ENCODE results near the gene ANTXR1. TPM values are rescaled to one million over a fixed set of nuclear protein-coding genes. Genes with fewer than 3 reads are reported as not detected.

Gene ANTXR1
- total RNA-seq, 1 experiment from 2014 or later = 0.27 TPM

DNA sequence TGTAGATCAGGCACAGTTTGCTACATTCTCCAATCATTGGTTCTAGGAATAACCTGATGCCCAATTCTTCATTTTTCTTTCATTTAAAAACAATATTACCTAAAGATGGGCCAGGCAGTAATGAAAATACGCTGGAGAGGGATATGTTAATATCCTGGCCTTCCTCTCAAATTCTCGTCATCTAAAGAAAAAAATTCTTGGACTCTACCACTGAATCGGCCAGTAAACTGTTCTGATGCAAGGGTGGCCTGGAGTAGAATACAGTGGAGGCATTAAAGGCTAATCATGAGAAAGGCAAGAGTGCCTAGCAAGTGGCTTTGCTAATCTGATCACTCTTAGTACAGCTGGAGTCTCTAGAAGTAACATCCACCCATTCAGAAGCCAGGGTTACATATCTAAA, 157.7 kb downstream of the ANTXR1 start:
- Histone ChIP-seq H3K9me3 (no peaks in the 10 kb centered on the region), H3K27me3 (replicated peaks; ENCODE audit: control insufficient read depth, insufficient read depth, low read length) (peaks cover 1% of the 10 kb centered on the region; the same call in 1 of the 2 replicates), H3K4me1 (no peaks in the 10 kb centered on the region), H3K36me3 (ENCODE audit: control insufficient read depth, insufficient read depth, low read length) (no peaks in the 10 kb centered on the region), H3K4me3 (ENCODE audit: low read depth, low read length) (no peak overlapping the region)
- H3K36me3 Mint-ChIP-seq (ENCODE audit: insufficient read depth, unreplicated experiment) = no peaks in the 10 kb centered on the region
- peaks cover 17% of the 10 kb centered on the region for H3K27me3 Mint-ChIP-seq (ENCODE audit: insufficient read depth, unreplicated experiment)
- intact Hi-C loops (cut with micrococcal nuclease; ENCODE audit: unreplicated experiment) = no loop called here
- H3K9me3 Mint-ChIP-seq (ENCODE audit: unreplicated experiment) = no peaks in the 10 kb centered on the region
- H3K4me1 Mint-ChIP-seq (ENCODE audit: low read depth, unreplicated experiment) = no peaks in the 10 kb centered on the region
- no TSS peak for BruUV-seq (replicated peaks)
- H3K27ac Mint-ChIP-seq (ENCODE audit: unreplicated experiment) = no peak overlapping the region
- no peak overlapping the region for H3K4me3 Mint-ChIP-seq (ENCODE audit: unreplicated experiment)
- POLR2A ChIA-PET = no interaction called here
- DNase-seq = no peak
- CTCF ChIA-PET = no interaction called here
- TF ChIP-seq, protein P1, sequence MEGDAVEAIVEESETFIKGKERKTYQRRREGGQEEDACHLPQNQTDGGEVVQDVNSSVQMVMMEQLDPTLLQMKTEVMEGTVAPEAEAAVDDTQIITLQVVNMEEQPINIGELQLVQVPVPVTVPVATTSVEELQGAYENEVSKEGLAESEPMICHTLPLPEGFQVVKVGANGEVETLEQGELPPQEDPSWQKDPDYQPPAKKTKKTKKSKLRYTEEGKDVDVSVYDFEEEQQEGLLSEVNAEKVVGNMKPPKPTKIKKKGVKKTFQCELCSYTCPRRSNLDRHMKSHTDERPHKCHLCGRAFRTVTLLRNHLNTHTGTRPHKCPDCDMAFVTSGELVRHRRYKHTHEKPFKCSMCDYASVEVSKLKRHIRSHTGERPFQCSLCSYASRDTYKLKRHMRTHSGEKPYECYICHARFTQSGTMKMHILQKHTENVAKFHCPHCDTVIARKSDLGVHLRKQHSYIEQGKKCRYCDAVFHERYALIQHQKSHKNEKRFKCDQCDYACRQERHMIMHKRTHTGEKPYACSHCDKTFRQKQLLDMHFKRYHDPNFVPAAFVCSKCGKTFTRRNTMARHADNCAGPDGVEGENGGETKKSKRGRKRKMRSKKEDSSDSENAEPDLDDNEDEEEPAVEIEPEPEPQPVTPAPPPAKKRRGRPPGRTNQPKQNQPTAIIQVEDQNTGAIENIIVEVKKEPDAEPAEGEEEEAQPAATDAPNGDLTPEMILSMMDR (IDR thresholded peaks at IDR 0.05; ENCODE audit: insufficient read depth in 1 of 2, low read depth in 1 of 2, low read length in 1 of 2, severe bottlenecking in 1 of 2, unreplicated experiment in 1 of 2) = no peak

DNA sequence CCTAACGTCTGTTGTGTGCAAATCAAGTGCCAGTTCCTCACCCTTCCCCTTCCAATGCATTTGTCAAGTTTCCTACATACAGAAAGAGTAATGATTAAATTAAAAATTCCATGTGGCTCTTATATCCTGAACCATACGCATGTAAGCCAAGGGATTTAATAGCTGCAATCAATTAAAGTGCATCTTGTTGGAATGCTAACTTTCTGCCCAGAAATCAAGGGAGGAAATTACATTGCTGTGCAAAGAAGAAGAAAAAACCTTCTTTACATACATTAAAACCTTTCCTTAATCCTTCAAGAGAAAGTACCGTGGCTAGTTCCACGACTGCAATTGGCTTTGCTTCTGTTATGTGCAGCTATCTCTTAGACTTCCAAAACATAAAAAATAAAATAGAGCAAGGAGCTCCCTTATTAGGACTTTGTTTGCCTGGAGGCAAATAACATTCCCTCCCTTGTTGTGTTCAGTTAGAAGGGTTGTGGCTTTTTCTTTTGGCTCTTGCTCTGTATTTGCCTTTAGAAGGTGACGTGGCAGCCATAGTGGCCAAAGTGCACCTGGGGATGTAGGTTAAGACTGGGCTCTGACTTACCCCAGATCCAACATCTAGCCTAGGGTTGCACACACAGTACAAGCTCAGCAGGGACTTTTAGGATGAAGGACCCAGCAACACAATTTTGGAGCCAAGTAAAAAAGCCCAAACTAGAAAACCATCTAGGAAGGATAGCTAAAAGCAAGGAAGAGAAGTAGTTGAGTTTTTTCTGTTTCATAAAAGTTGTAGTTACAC, 158.3 kb downstream of the ANTXR1 start:
- intact Hi-C loops (cut with micrococcal nuclease; ENCODE audit: unreplicated experiment) = no loop called here
- Histone ChIP-seq H3K9me3 (no peaks in the 10 kb centered on the region), H3K4me3 (ENCODE audit: low read depth, low read length) (no peak overlapping the region), H3K4me1 (no peaks in the 10 kb centered on the region), H3K36me3 (ENCODE audit: control insufficient read depth, insufficient read depth, low read length) (no peaks in the 10 kb centered on the region), H3K27me3 (replicated peaks; ENCODE audit: control insufficient read depth, insufficient read depth, low read length) (peaks cover 1% of the 10 kb centered on the region; the same call in 1 of the 2 replicates)
- ChIA-PET CTCF (no interaction called here), POLR2A (no interaction called here)
- H3K27ac Mint-ChIP-seq (ENCODE audit: unreplicated experiment) = no peak overlapping the region
- no peak overlapping the region for H3K4me3 Mint-ChIP-seq (ENCODE audit: unreplicated experiment)
- no TSS peak for BruUV-seq (replicated peaks)
- H3K9me3 Mint-ChIP-seq (ENCODE audit: unreplicated experiment) = no peaks in the 10 kb centered on the region
- no peaks in the 10 kb centered on the region for H3K36me3 Mint-ChIP-seq (ENCODE audit: insufficient read depth, unreplicated experiment)
- H3K27me3 Mint-ChIP-seq (ENCODE audit: insufficient read depth, unreplicated experiment) = peaks cover 13% of the 10 kb centered on the region
- DNase-seq = no peak
- no peaks in the 10 kb centered on the region for H3K4me1 Mint-ChIP-seq (ENCODE audit: low read depth, unreplicated experiment)
- TF ChIP-seq, protein P1 (IDR thresholded peaks at IDR 0.05; ENCODE audit: insufficient read depth in 1 of 2, low read depth in 1 of 2, low read length in 1 of 2, severe bottlenecking in 1 of 2, unreplicated experiment in 1 of 2) = no peak

DNA sequence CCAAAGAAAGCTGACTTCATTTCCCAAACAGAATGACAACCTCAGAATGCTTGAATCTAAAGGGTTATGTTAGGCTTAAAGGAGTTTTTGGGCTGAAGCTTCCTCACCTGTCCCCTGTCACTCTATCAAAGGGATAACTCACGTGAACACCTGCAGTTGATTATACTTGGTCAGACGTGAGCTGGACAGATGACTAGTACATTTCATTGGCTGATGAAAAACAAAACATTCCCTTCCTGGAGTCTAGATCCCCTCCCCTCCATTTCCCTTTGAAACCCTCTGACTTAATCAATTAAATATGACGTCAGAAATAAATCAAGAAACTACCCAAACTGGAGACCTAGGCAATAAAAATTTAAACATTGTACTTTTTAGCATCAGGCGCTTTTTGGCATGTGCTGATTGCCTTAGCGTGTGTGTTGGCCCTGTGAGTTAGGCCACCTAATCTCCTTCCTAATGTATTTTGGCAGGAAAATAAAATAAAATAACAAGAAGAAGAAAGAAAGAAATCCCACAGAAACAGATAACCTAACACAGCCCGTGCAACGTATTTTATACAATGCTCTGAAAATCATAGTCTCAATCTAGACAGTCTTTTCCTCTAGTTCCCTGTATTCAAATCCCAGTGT, 159.0 kb downstream of the ANTXR1 start:
- DNase-seq = no peak
- H3K4me3 Mint-ChIP-seq (ENCODE audit: unreplicated experiment) = no peak overlapping the region
- H3K27me3 Mint-ChIP-seq (ENCODE audit: insufficient read depth, unreplicated experiment) = peaks cover 8% of the 10 kb centered on the region
- no peaks in the 10 kb centered on the region for H3K4me1 Mint-ChIP-seq (ENCODE audit: low read depth, unreplicated experiment)
- intact Hi-C loops (cut with micrococcal nuclease; ENCODE audit: unreplicated experiment) = no loop called here
- H3K4me3 ChIP-seq (ENCODE audit: low read depth, low read length) = no peak overlapping the region
- ChIA-PET POLR2A (no interaction called here), CTCF (no interaction called here)
- no peak overlapping the region for H3K27ac Mint-ChIP-seq (ENCODE audit: unreplicated experiment)
- TF ChIP-seq, protein P1 (IDR thresholded peaks at IDR 0.05; ENCODE audit: insufficient read depth in 1 of 2, low read depth in 1 of 2, low read length in 1 of 2, severe bottlenecking in 1 of 2, unreplicated experiment in 1 of 2) = no peak
- 0 out of 2 replicates have a peak, but pooled peaks cover 1% of the 10 kb centered on the region for H3K4me1 ChIP-seq
- BruUV-seq (replicated peaks) = no TSS peak
- no peaks in the 10 kb centered on the region for H3K9me3 Mint-ChIP-seq (ENCODE audit: unreplicated experiment)
- H3K36me3 Mint-ChIP-seq (ENCODE audit: insufficient read depth, unreplicated experiment) = no peaks in the 10 kb centered on the region
- peaks cover 1% of the 10 kb centered on the region; the same call in 1 of the 2 replicates for H3K27me3 ChIP-seq (replicated peaks; ENCODE audit: control insufficient read depth, insufficient read depth, low read length)
- no peaks in the 10 kb centered on the region for H3K9me3 ChIP-seq
- no peaks in the 10 kb centered on the region for H3K36me3 ChIP-seq (ENCODE audit: control insufficient read depth, insufficient read depth, low read length)

All from Caco-2 (cell line).